ENCODE data around the gene PSD.
A peak's percentile ranks its signal among the peaks of the same experiment; 100 is the strongest.

PSD gene

DNA sequence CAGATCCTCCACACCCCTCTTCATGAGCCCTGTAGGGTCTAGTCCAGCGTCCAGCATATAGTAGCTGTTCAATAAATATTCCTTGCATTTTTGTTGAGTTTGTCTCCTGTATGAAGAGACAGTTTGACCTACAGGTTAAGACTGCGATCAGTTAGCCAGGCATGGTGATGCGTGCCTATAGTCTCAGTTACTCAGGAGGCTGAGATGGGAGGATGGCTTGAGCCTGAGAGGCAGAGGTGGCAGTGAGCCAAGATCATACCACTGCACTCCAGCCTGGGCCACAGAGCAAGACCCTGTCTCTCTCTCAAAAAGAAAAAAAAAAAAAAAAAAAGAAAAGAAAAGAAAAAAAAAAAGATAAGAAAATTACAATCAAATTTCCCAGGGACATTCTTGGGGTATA lies 18.9 kb upstream of the PSD start:
- in situ Hi-C loops (cut with HindIII; ENCODE audit: low pct_ligation_motif_present, low sequenced_read_pairs) = no loop called here
- Histone ChIP-seq H3K27me3 (replicated peaks) (no peaks in the 10 kb centered on the region), H3K27ac (no peak overlapping the region), H3K36me3 (replicated peaks) (no peaks in the 10 kb centered on the region), H3K4me3 (ENCODE audit: low read depth, low read length) (no peak overlapping the region)
- TF ChIP-seq, protein P1, sequence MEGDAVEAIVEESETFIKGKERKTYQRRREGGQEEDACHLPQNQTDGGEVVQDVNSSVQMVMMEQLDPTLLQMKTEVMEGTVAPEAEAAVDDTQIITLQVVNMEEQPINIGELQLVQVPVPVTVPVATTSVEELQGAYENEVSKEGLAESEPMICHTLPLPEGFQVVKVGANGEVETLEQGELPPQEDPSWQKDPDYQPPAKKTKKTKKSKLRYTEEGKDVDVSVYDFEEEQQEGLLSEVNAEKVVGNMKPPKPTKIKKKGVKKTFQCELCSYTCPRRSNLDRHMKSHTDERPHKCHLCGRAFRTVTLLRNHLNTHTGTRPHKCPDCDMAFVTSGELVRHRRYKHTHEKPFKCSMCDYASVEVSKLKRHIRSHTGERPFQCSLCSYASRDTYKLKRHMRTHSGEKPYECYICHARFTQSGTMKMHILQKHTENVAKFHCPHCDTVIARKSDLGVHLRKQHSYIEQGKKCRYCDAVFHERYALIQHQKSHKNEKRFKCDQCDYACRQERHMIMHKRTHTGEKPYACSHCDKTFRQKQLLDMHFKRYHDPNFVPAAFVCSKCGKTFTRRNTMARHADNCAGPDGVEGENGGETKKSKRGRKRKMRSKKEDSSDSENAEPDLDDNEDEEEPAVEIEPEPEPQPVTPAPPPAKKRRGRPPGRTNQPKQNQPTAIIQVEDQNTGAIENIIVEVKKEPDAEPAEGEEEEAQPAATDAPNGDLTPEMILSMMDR (IDR thresholded peaks at IDR 0.05; ENCODE audit: low read depth, low read length, missing control alignments) = no peak
- no peak for DNase-seq

GRCh38 chr10:102436312-102436711 lies 17.7 kb upstream of the PSD start:
- TF ChIP-seq, protein P1 (IDR thresholded peaks at IDR 0.05; ENCODE audit: low read depth, low read length, missing control alignments) = no peak
- Histone ChIP-seq H3K27ac (no peak overlapping the region), H3K4me3 (ENCODE audit: low read depth, low read length) (no peak overlapping the region), H3K27me3 (replicated peaks) (no peaks in the 10 kb centered on the region), H3K36me3 (replicated peaks) (no peaks in the 10 kb centered on the region)
- no peak for DNase-seq
- in situ Hi-C loops (cut with HindIII; ENCODE audit: low pct_ligation_motif_present, low sequenced_read_pairs) = no loop called here

- Histone ChIP-seq H3K27ac (no peak overlapping the region), H3K36me3 (replicated peaks) (no peaks in the 10 kb centered on the region), H3K4me3 (ENCODE audit: low read depth, low read length) (peak overlapping the region; percentile 34), H3K27me3 (replicated peaks) (no peaks in the 10 kb centered on the region)
- TF ChIP-seq, protein P1 (IDR thresholded peaks at IDR 0.05; ENCODE audit: low read depth, low read length, missing control alignments) = no peak
- in situ Hi-C loops (cut with HindIII; ENCODE audit: low pct_ligation_motif_present, low sequenced_read_pairs) = no loop called here
- DNase-seq = no peak
Observed at GRCh38 chr10:102435529-102436233, 17.1 kb upstream of the PSD start.

GRCh38 chr10:102435133-102435497 lies 16.5 kb upstream of the PSD start:
- no peak overlapping the region for H3K27ac ChIP-seq
- DNase-seq = no peak
- in situ Hi-C loops (cut with HindIII; ENCODE audit: low pct_ligation_motif_present, low sequenced_read_pairs) = no loop called here
- H3K27me3 ChIP-seq (replicated peaks) = no peaks in the 10 kb centered on the region
- no peaks in the 10 kb centered on the region for H3K36me3 ChIP-seq (replicated peaks)
- TF ChIP-seq, protein P1 (IDR thresholded peaks at IDR 0.05; ENCODE audit: low read depth, low read length, missing control alignments) = no peak
- H3K4me3 ChIP-seq (ENCODE audit: low read depth, low read length) = no peak overlapping the region

DNA sequence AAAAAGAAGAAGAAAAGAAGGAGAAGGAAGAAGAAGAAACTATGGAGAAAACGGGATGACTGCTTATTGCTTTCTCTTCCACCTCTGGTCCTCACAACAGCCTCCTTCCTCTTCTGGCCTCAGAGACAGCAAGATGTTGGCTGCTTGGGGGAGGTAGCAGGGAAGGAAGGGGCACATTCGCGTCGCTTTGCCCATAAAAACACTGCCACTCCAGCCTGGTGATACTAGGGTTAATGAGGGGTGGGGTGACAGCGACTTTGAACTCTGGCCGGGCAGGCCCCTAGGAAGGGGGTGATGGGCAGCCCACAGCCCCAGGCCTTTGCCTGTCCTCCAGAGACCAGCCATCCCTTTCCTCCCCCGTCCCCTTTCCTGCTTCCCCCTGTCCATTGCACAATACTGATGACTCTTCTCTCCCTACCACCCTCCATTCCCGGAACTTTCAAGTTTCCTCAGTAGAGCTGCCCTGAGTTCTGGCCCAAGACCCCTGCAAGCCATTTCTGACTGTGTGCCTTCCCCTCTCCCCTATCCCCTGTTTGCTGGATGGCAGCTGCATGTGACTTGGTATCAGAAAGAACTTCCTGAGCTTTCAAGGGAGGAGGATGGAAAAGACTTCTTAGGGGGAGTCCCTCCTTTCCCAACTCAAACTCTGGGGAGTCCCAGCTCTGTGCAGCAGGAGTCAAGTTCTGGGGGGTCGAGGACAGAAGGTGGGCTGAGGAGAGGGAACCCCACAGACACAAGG lies 16.0 kb upstream of the PSD start:
- in situ Hi-C loops (cut with HindIII; ENCODE audit: low pct_ligation_motif_present, low sequenced_read_pairs) = no loop called here
- TF ChIP-seq, protein P1 (IDR thresholded peaks at IDR 0.05; ENCODE audit: low read depth, low read length, missing control alignments) = no peak
- Histone ChIP-seq H3K4me3 (ENCODE audit: low read depth, low read length) (no peak overlapping the region), H3K27me3 (replicated peaks) (no peaks in the 10 kb centered on the region), H3K27ac (no peak overlapping the region), H3K36me3 (replicated peaks) (no peaks in the 10 kb centered on the region)
- DNase-seq = no peak

Measured in brain microvascular endothelial cell (primary cell).